OCI-LY7 (cell line): Measurements from ENCODE around the gene STPG3. TPM values are rescaled to one million over a fixed set of nuclear protein-coding genes. Genes with fewer than 3 reads are reported as not detected.

ENCODE experiments used
- BruUV-seq: library from RNA; stranded (reverse); fragments of 400-500 nt; replicated peaks from 2 replicates; lab custom pipeline; 2021; lab: Mats Ljungman, UMichigan
- CTCF ChIA-PET: fragments of 300-600 bp; sonication (Branson Sonifier 250); formaldehyde crosslinking; loops from one replicate; lab custom pipeline; 2022; ENCODE audit warnings: antibody characterized with exemption; ENCODE audit not compliant: unreplicated experiment; lab: Charles Lee
- POLR2A ChIA-PET: fragments of 300-600 bp; sonication (Branson Sonifier 250); formaldehyde crosslinking; loops from one replicate; lab custom pipeline; 2022; ENCODE audit warnings: antibody characterized with exemption; lab: Charles Lee
- DNase-seq: peaks from one replicate; pipeline ENCODE4 v3.0.0-alpha.2; 2015; ENCODE audit warnings: low spot score
- H2AFZ ChIP-seq: fragments of 200-600 bp; sonication (generic), shearing (Covaris generic); 2 replicates; pipeline ENCODE4 v1.6.1; 2014; ENCODE audit warnings: mild to moderate bottlenecking, antibody characterized with exemption, low read length, moderate library complexity
- H3K27ac ChIP-seq: fragments of 200-600 bp; sonication (generic); 2 replicates; pipeline ENCODE4 v1.5.1; 2014; ENCODE audit warnings: mixed run types, low read depth, mild to moderate bottlenecking, moderate library complexity, low read length, inconsistent platforms; ENCODE audit not compliant: poor library complexity, severe bottlenecking
- H3K36me3 ChIP-seq: fragments of 200-600 bp; sonication (generic); 2 replicates; pipeline ENCODE4 v1.6.1; 2014; ENCODE audit warnings: mild to moderate bottlenecking, antibody characterized with exemption, low read length, moderate library complexity, mixed read lengths; ENCODE audit not compliant: insufficient read depth
- H3K4me1 ChIP-seq: fragments of 200-600 bp; sonication (generic); 2 replicates; pipeline ENCODE4 v1.5.1; 2014; ENCODE audit warnings: mild to moderate bottlenecking, low read length; ENCODE audit not compliant: insufficient read depth, poor library complexity, severe bottlenecking
- H3K4me2 ChIP-seq: fragments of 200-600 bp; sonication (generic); 2 replicates; pipeline ENCODE4 v1.6.1; 2014; ENCODE audit warnings: mild to moderate bottlenecking, low read length
- H3K4me3 ChIP-seq: fragments of 200-600 bp; sonication (generic); 2 replicates; pipeline ENCODE4 v1.5.1; 2014; ENCODE audit warnings: mild to moderate bottlenecking, low read depth, low read length; ENCODE audit not compliant: poor library complexity, severe bottlenecking
- H3K79me2 ChIP-seq: fragments of 200-600 bp; sonication (generic); 2 replicates; pipeline ENCODE4 v1.6.1; 2016; ENCODE audit warnings: low read depth, mild to moderate bottlenecking, low read length, moderate library complexity, mixed read lengths; ENCODE audit not compliant: insufficient read depth
- H3K9me2 ChIP-seq: fragments of 200-600 bp; sonication (generic); 2 replicates; pipeline ENCODE4 v1.6.1; 2016; ENCODE audit warnings: mild to moderate bottlenecking, low read length, mixed read lengths; ENCODE audit not compliant: insufficient read depth
- H3K9me3 ChIP-seq: fragments of 200-600 bp; sonication (generic); 2 replicates; pipeline ENCODE4 v1.6.1; 2014; ENCODE audit warnings: mild to moderate bottlenecking, mixed run types, low read length, mixed read lengths
- H4K20me1 ChIP-seq: fragments of 200-600 bp; sonication (generic); 2 replicates; pipeline ENCODE4 v1.6.1; 2014; ENCODE audit warnings: mild to moderate bottlenecking, antibody characterized with exemption, low read length, moderate library complexity, mixed read lengths; ENCODE audit not compliant: insufficient read depth
- CTCF ChIP-seq: fragments of 200-600 bp; sonication (generic); conservative IDR thresholded peaks from 2 replicates; pipeline ENCODE4 v1.5.1; 2014; ENCODE audit warnings: mild to moderate bottlenecking, antibody characterized with exemption, low read length, moderate library complexity, mixed read lengths
- EZH2phosphoT487 ChIP-seq: fragments of 200-600 bp; sonication (generic); IDR thresholded peaks from 2 replicates; pipeline ENCODE4 v1.6.1; 2018; ENCODE audit warnings: low read depth, borderline replicate concordance, mild to moderate bottlenecking, mixed run types, antibody characterized with exemption, low read length, moderate library complexity, mixed read lengths
- intact Hi-C: fragments of 100-400 bp; cut with micrococcal nuclease; formaldehyde crosslinking; loops from one replicate; pipeline ENCODE4 v1.10.0; 2022; ENCODE audit not compliant: unreplicated experiment
- total RNA-seq, 2 experiments: library from RNA; depleted of rRNA in 1 of 2; stranded (reverse); fragments of >200 nt in 1 of 2; shearing (Covaris generic) in 1 of 2; gene quantifications; 2 replicates each; pipeline ENCODE4 v1.2.3, GENCODE V29; 2014 to 2022

Gene STPG3
- total RNA-seq, 2 experiments from 2014 or later: 0.73 to 2.7 TPM

GRCh38 chr9:137252555-137253506 is 1.7 kb downstream of the STPG3 start:
- DNase-seq: peak; percentile 76
- peaks cover 20% of the 10 kb centered on the region for H3K79me2 ChIP-seq
- POLR2A ChIA-PET: interaction anchor here (1.0 to 4.4 kb wide), 4 partner anchors 10 to 22 kb away, joined by 3 to 26 read pairs (median 8); partner anchors contain the start of gene TUBB4B
- intact Hi-C loops: no loop called here
- BruUV-seq: no TSS peak
- peaks cover 5% of the 10 kb centered on the region; the same call in 1 of the 2 replicates for H4K20me1 ChIP-seq
- CTCF ChIA-PET: interaction anchor here (0.6 kb wide), 1 partner anchor 90 kb away, joined by 8 read pairs; no protein-coding TSS in a partner anchor
- H3K9me3 ChIP-seq: no peaks in the 10 kb centered on the region
- peaks cover 43% of the 10 kb centered on the region for H3K4me1 ChIP-seq
- H3K9me2 ChIP-seq: no peaks in the 10 kb centered on the region
- peak overlapping the region; percentile 94 for H3K4me2 ChIP-seq
- peaks cover 20% of the 10 kb centered on the region; the same call in 1 of the 2 replicates for H3K36me3 ChIP-seq
- H3K27ac ChIP-seq: peak overlapping the region; percentile 58
- peak overlapping the region; percentile 98 for H3K4me3 ChIP-seq
- TF ChIP-seq EZH2phosphoT487 (no peak), CTCF (no peak)
- H2AFZ ChIP-seq: no peak overlapping the region

GRCh38 chr9:137253717-137254623 is 2.9 kb downstream of the STPG3 start:
- TF ChIP-seq EZH2phosphoT487 (no peak), CTCF (no peak)
- peaks cover 32% of the 10 kb centered on the region for H3K36me3 ChIP-seq
- no peak for DNase-seq
- H3K9me3 ChIP-seq: no peaks in the 10 kb centered on the region
- H3K9me2 ChIP-seq: no peaks in the 10 kb centered on the region
- ChIA-PET POLR2A (interaction anchor here (0.7 to 4.4 kb wide), 9 partner anchors 12 to 124 kb away, joined by 3 to 26 read pairs (median 4); partner anchors contain the start of gene TUBB4B), CTCF (interaction anchor here (0.6 kb wide), 1 partner anchor 190 kb away, joined by 3 read pairs; no protein-coding TSS in a partner anchor)
- no peak overlapping the region; the same call in 1 of the 2 replicates for H2AFZ ChIP-seq
- intact Hi-C loops: no loop called here
- H3K4me2 ChIP-seq: peak overlapping the region; percentile 94
- no TSS peak for BruUV-seq
- peak overlapping the region; percentile 58 for H3K27ac ChIP-seq
- peaks cover 5% of the 10 kb centered on the region; the same call in 1 of the 2 replicates for H4K20me1 ChIP-seq
- peak overlapping the region; percentile 98 for H3K4me3 ChIP-seq
- H3K4me1 ChIP-seq: peaks cover 53% of the 10 kb centered on the region
- peaks cover 23% of the 10 kb centered on the region for H3K79me2 ChIP-seq
